ENCODE data around the gene TRA2A. TPM values are rescaled to one million over a fixed set of nuclear protein-coding genes. Genes with fewer than 3 reads are reported as not detected.

The TRA2A gene
- total RNA-seq (41.0 and 57.2 TPM in 2 replicates), polyA plus RNA-seq (55.4 and 57.1 TPM in 2 replicates)

GRCh38 chr7:23531794-23532489 is at the start of gene TRA2A:
Gene TRA2A (minus strand): TSS chr7:23531981. CDS start chr7:23531824, 157 bp downstream.
- Histone ChIP-seq H3K9me3 (ENCODE audit: low read depth) (no peaks in the 10 kb centered on the region), H2AFZ (peak within 1 kb of the TSS; percentile 70), H3K27ac (peak within 1 kb of the TSS; percentile 100), H3K79me2 (peaks cover 48% of the 10 kb centered on the region), H4K20me1 (ENCODE audit: insufficient read depth, poor library complexity, severe bottlenecking) (peaks cover 44% of the 10 kb centered on the region), H3K4me3 (peak within 1 kb of the TSS; percentile 94), H3K9me2 (replicated peaks; ENCODE audit: insufficient read depth) (no peaks in the 10 kb centered on the region), H3K4me2 (peak within 1 kb of the TSS; percentile 83), H3K36me3 (replicated peaks; ENCODE audit: insufficient read depth, low read depth) (no peaks in the 10 kb centered on the region), H3K4me1 (ENCODE audit: insufficient read depth) (peaks cover 22% of the 10 kb centered on the region), H3K27me3 (no peaks in the 10 kb centered on the region)
- TF ChIP-seq, protein P1, sequence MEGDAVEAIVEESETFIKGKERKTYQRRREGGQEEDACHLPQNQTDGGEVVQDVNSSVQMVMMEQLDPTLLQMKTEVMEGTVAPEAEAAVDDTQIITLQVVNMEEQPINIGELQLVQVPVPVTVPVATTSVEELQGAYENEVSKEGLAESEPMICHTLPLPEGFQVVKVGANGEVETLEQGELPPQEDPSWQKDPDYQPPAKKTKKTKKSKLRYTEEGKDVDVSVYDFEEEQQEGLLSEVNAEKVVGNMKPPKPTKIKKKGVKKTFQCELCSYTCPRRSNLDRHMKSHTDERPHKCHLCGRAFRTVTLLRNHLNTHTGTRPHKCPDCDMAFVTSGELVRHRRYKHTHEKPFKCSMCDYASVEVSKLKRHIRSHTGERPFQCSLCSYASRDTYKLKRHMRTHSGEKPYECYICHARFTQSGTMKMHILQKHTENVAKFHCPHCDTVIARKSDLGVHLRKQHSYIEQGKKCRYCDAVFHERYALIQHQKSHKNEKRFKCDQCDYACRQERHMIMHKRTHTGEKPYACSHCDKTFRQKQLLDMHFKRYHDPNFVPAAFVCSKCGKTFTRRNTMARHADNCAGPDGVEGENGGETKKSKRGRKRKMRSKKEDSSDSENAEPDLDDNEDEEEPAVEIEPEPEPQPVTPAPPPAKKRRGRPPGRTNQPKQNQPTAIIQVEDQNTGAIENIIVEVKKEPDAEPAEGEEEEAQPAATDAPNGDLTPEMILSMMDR (IDR thresholded peaks at IDR 0.05; ENCODE audit: poor library complexity): no peak
- no peak for TF ChIP-seq EZH2 (IDR thresholded peaks at IDR 0.05; ENCODE audit: borderline replicate concordance)
- 13% methylated on average over 49 of the region's 50 CpGs for WGBS (ENCODE audit: low lambda C conversion rate, missing lambda C conversion rate)
- peak; percentile 98 for DNase-seq (ENCODE audit: low spot score)

DNA sequence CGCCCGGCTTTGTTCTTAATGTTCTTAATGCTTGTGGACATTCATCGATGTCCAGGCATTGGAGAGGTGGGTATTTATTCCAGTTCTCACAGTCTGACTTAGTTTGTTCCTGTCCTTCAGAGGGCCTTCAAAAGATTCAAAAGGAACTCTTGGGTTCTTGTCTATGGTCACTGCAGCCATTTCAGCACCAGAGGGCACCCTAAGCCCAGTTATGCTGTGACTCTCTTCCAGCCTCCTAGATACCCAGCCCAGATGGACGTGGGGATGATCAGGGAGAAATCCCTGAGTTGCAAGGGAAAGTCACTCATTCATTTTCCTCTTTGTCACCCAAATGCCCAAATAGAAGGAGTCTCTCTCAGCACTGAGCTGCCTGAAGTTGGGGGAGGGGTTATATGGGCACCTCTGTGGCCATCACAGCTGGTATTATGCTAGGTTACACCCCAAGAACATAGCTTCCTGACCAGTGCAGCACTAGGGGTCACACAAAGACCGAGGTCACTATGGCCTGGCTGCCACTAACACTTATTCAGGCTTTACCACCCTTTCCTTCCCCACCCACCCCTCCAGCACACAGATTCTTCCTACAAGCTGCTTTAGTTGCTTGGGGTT is 38.9 kb upstream of the TRA2A start:
- no peak overlapping the region for H3K4me2 ChIP-seq
- H3K9me3 ChIP-seq (ENCODE audit: low read depth): no peaks in the 10 kb centered on the region
- no peaks in the 10 kb centered on the region for H3K4me1 ChIP-seq (ENCODE audit: insufficient read depth)
- H3K9me2 ChIP-seq (replicated peaks; ENCODE audit: insufficient read depth): no peaks in the 10 kb centered on the region
- no peaks in the 10 kb centered on the region for H3K27me3 ChIP-seq
- TF ChIP-seq EZH2 (IDR thresholded peaks at IDR 0.05; ENCODE audit: borderline replicate concordance): no peak
- TF ChIP-seq, protein P1 (IDR thresholded peaks at IDR 0.05; ENCODE audit: poor library complexity): peak; percentile 96
- no peaks in the 10 kb centered on the region for H3K36me3 ChIP-seq (replicated peaks; ENCODE audit: insufficient read depth, low read depth)
- no peak overlapping the region for H3K27ac ChIP-seq
- H2AFZ ChIP-seq: peak overlapping the region; percentile 34
- no peak overlapping the region for H3K4me3 ChIP-seq
- H3K79me2 ChIP-seq: no peaks in the 10 kb centered on the region
- 30% methylated on average over 5 of the region's 5 CpGs for WGBS (ENCODE audit: low lambda C conversion rate, missing lambda C conversion rate)
- H4K20me1 ChIP-seq (ENCODE audit: insufficient read depth, poor library complexity, severe bottlenecking): no peaks in the 10 kb centered on the region
- DNase-seq (ENCODE audit: low spot score): peak; percentile 82

DNA sequence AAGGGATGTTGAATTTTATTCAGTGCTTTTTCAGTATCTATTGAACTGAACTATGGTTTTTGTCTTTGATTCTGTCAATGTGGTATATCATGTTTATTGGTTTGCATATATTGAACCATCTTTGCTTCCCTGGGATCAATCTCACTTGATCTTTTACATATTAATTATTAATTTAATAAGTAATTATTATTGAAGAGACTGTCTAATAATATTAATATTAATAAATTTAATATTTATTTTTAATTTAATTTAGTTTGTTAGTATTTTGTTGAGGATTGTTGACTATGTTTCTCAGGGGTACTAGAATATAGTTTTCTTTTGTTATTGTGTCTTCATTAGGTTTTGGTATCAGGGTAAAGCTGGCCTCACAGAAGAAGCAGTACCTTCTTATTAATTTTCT is 26.5 kb upstream of the TRA2A start:
- Histone ChIP-seq H3K27ac (no peak overlapping the region), H3K9me3 (ENCODE audit: low read depth) (no peaks in the 10 kb centered on the region), H3K4me1 (ENCODE audit: insufficient read depth) (no peaks in the 10 kb centered on the region), H3K9me2 (replicated peaks; ENCODE audit: insufficient read depth) (no peaks in the 10 kb centered on the region), H3K36me3 (replicated peaks; ENCODE audit: insufficient read depth, low read depth) (no peaks in the 10 kb centered on the region), H2AFZ (no peak overlapping the region), H4K20me1 (ENCODE audit: insufficient read depth, poor library complexity, severe bottlenecking) (no peaks in the 10 kb centered on the region), H3K4me2 (no peak overlapping the region), H3K27me3 (no peaks in the 10 kb centered on the region), H3K79me2 (no peaks in the 10 kb centered on the region), H3K4me3 (no peak overlapping the region)
- no peak for DNase-seq (ENCODE audit: low spot score)
- TF ChIP-seq EZH2 (IDR thresholded peaks at IDR 0.05; ENCODE audit: borderline replicate concordance) (no peak), EZH2phosphoT487 (IDR thresholded peaks at IDR 0.05; ENCODE audit: low read depth, severe bottlenecking, unreplicated experiment) (no peak)
- TF ChIP-seq, protein P1 (IDR thresholded peaks at IDR 0.05; ENCODE audit: poor library complexity): no peak
